Stimulated activated CD4-positive, alpha-beta T cell treated with anti-CD3 and anti-CD28 coated beads, Interleukin-12 subunit alpha, Interleukin-12 subunit beta, amount 100 ng/mL, for 24 hours (primary cell): Measurements from ENCODE around the gene CLEC2D.
"Not testable (repeated sequence)": the region's sequence is repeated elsewhere in the genome, so short reads cannot be mapped to it uniquely, and the experiment has no call there.

Experiments
- DNase-seq, 2 experiments: peaks; one replicate each; pipeline ENCODE4 v3.0.0-alpha.2; 2020; ENCODE audit warnings: low read depth in 2 of 2

CLEC2D gene

GRCh38 chr12:9669534-9669933 is at the start of gene CLEC2D:
Gene CLEC2D (plus strand): TSS chr12:9669713. CDS start chr12:9669735, 22 bp downstream.
- no peak for DNase-seq

- DNase-seq: no peak
Measured at GRCh38 chr12:9625019-9625418, 44.5 kb upstream of the CLEC2D start.

- DNase-seq: no peak
Measured at GRCh38 chr12:9626291-9626690, 43.2 kb upstream of the CLEC2D start.

- DNase-seq: no peak
Measured at GRCh38 chr12:9626821-9627220, 42.7 kb upstream of the CLEC2D start.

GRCh38 chr12:9632766-9633165 is 36.7 kb upstream of the CLEC2D start:
- DNase-seq: no peak

- peak; percentile 62 to 73 for DNase-seq
Measured at GRCh38 chr12:9634177-9634803, 35.2 kb upstream of the CLEC2D start.

GRCh38 chr12:9634969-9635754 is 34.4 kb upstream of the CLEC2D start:
- DNase-seq: no peak

- no peak for DNase-seq
Measured at GRCh38 chr12:9636150-9636850, 33.2 kb upstream of the CLEC2D start.

GRCh38 chr12:9636851-9637206 is 32.7 kb upstream of the CLEC2D start:
- DNase-seq: no peak

- DNase-seq: no peak
Measured at GRCh38 chr12:9640024-9640423, 29.5 kb upstream of the CLEC2D start.

- no peak for DNase-seq
Measured at GRCh38 chr12:9642606-9643265, 26.8 kb upstream of the CLEC2D start.

GRCh38 chr12:9643266-9643660 is 26.2 kb upstream of the CLEC2D start:
- DNase-seq: no peak

- DNase-seq: not testable (repeated sequence)
Measured at GRCh38 chr12:9644985-9645551, 24.4 kb upstream of the CLEC2D start.

GRCh38 chr12:9646794-9647781 is 22.4 kb upstream of the CLEC2D start:
- DNase-seq: no peak

GRCh38 chr12:9647825-9648700 is 21.4 kb upstream of the CLEC2D start:
- peak; percentile 81 to 89 for DNase-seq

- no peak for DNase-seq
Measured at GRCh38 chr12:9648701-9649531, 20.6 kb upstream of the CLEC2D start.

- no peak for DNase-seq
Measured at GRCh38 chr12:9649532-9649940, 20.0 kb upstream of the CLEC2D start.

- no peak for DNase-seq
Measured at GRCh38 chr12:9650151-9650576, 19.3 kb upstream of the CLEC2D start.

- DNase-seq: peak in 1 of 2 experiments; percentile 61
Measured at GRCh38 chr12:9651265-9651729, 18.2 kb upstream of the CLEC2D start.
